GM12872 (cell line): ENCODE results near the gene IFNL3.

ENCODE experiments used
- TF ChIP-seq, protein P1 (sequence below): IDR thresholded peaks from 3 replicates; pipeline ENCODE4 v1.5.1; 2011; ENCODE audit warnings: low read depth, mild to moderate bottlenecking, low read length, moderate library complexity; ENCODE audit not compliant: insufficient read depth

IFNL3 gene

GRCh38 chr19:39236527-39236926, 8.3 kb downstream of the IFNL3 start:
- TF ChIP-seq, protein P1, sequence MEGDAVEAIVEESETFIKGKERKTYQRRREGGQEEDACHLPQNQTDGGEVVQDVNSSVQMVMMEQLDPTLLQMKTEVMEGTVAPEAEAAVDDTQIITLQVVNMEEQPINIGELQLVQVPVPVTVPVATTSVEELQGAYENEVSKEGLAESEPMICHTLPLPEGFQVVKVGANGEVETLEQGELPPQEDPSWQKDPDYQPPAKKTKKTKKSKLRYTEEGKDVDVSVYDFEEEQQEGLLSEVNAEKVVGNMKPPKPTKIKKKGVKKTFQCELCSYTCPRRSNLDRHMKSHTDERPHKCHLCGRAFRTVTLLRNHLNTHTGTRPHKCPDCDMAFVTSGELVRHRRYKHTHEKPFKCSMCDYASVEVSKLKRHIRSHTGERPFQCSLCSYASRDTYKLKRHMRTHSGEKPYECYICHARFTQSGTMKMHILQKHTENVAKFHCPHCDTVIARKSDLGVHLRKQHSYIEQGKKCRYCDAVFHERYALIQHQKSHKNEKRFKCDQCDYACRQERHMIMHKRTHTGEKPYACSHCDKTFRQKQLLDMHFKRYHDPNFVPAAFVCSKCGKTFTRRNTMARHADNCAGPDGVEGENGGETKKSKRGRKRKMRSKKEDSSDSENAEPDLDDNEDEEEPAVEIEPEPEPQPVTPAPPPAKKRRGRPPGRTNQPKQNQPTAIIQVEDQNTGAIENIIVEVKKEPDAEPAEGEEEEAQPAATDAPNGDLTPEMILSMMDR = no peak

- TF ChIP-seq, protein P1 = no peak
Observed at GRCh38 chr19:39232708-39233107, 12.1 kb downstream of the IFNL3 start.

DNA sequence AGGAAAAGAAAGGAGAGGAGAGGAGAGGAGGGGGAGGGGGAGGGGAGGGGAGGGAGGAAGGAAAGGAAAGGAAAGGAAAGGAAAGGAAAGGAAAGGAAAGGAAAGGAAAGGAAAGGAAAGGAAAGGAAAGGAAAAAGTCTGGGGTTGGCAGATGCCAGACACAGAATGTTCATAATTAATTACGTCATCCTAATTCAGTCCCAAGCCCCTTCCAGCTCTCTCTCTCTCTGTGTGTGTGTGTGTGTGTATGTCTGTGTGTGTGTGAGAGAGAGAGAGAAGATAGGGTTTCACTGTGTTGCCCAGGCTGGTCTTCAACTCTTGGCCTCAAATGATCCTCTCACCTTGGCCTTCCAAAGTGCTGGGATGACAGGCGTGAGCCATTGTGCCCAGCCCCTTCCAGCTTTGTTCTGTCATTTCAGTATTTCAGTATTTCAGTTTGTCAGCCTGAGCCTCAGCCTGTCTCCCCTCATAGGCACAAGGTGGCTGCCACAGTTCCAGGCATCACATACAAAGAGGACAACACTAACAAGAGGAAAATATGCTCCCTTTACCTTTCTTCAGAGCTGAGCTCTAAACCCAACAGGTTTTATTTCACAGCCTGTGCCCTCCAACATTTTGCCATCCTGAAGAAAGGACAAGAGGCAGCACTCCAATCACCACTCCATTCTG, 14.6 kb downstream of the IFNL3 start:
- TF ChIP-seq, protein P1 = no peak

- TF ChIP-seq, protein P1 = no peak
Observed at GRCh38 chr19:39224910-39225309, 19.9 kb downstream of the IFNL3 start.

DNA sequence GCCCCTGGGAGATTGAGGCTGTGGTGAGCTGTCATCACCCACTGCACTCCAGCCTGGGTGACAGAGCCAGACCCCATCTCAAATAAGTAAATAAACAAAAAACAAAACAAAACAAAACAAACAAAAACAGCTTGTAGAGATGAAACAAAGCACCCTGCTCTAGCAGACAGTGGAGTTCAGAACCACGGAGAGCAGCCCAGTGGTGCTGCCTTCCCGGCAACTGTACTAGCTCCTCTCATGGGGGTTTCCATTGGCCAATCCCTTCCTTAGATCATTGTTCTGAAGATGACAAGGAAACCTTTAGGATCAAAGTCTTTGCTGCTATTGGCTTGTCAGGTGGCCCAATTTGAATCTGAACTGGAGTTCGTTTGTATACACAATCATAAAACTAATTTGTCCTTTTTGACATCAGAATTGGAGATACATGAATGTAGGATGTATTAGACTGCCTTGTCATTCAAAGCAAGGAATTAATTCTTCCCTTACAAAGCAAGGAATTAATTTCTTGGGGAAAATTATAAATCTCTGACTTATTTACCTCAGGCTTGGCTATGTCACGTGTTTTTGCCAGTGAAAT, 21.0 kb downstream of the IFNL3 start:
- TF ChIP-seq, protein P1 = no peak

GRCh38 chr19:39218230-39219007, 26.4 kb downstream of the IFNL3 start:
- TF ChIP-seq, protein P1 = no peak

- TF ChIP-seq, protein P1 = no peak
Observed at GRCh38 chr19:39217094-39217493, 27.7 kb downstream of the IFNL3 start.
